Stimulated activated naive CD8-positive, alpha-beta T cell treated with anti-CD3 and anti-CD28 coated beads, Interleukin-15, Interleukin-2, amounts not matched to agents 100 U/mL and 50 U/mL, for 24 hours (primary cell): Measurements from ENCODE around the gene KAZALD1.
"Not testable (repeated sequence)": the region's sequence is repeated elsewhere in the genome, so short reads cannot be mapped to it uniquely, and the experiment has no call there.

Source experiments
- ATAC-seq: fragments of 150-1000 bp; cut with Tn5 transposase; one replicate; pipeline ENCODE4 v1.10.0; 2021
- DNase-seq: peaks from one replicate; pipeline ENCODE4 v3.0.0; 2021

Gene KAZALD1

GRCh38 chr10:101030496-101031127 lies 31.2 kb upstream of the KAZALD1 start:
- ATAC-seq (no peak), DNase-seq (no peak)

GRCh38 chr10:101031128-101031795 lies 30.5 kb upstream of the KAZALD1 start, which contains the start of the genes PDZD7 and SFXN3:
Gene PDZD7 (minus strand): TSS chr10:101031129. CDS start chr10:101030219, 910 bp downstream.
Gene SFXN3 (plus strand): TSS chr10:101031234. CDS start chr10:101034695, 3,461 bp downstream.
- ATAC-seq = peak; percentile 74
- peak; percentile 99 for DNase-seq

- peak; percentile 79 for DNase-seq
- ATAC-seq = peak; percentile 47
These were observed 29.8 kb upstream of the KAZALD1 start for GRCh38 chr10:101031796-101032636.

GRCh38 chr10:101032637-101033224 lies 29.1 kb upstream of the KAZALD1 start:
- peak; percentile 79 for ATAC-seq
- peak; percentile 70 for DNase-seq

GRCh38 chr10:101033276-101033675 lies 28.5 kb upstream of the KAZALD1 start:
- no peak for DNase-seq
- ATAC-seq = no peak

- not testable (repeated sequence) for ATAC-seq, DNase-seq
These were observed 27.4 kb upstream of the KAZALD1 start for GRCh38 chr10:101034404-101034803.

GRCh38 chr10:101035314-101035713 lies 26.5 kb upstream of the KAZALD1 start:
- DNase-seq (no peak), ATAC-seq (no peak)

- ATAC-seq = no peak
- DNase-seq = no peak
These were observed 25.7 kb upstream of the KAZALD1 start for GRCh38 chr10:101035916-101036702.

GRCh38 chr10:101036726-101037125 lies 25.1 kb upstream of the KAZALD1 start:
- no peak for DNase-seq
- no peak for ATAC-seq

- no peak for DNase-seq
- ATAC-seq = no peak
These were observed 23.3 kb upstream of the KAZALD1 start for GRCh38 chr10:101038484-101038883.

- DNase-seq (no peak), ATAC-seq (no peak)
These were observed 21.7 kb upstream of the KAZALD1 start for GRCh38 chr10:101040061-101040460.

- ATAC-seq (no peak), DNase-seq (no peak)
These were observed 20.9 kb upstream of the KAZALD1 start for GRCh38 chr10:101040851-101041250.

GRCh38 chr10:101041252-101041761 lies 20.5 kb upstream of the KAZALD1 start:
- ATAC-seq (peak; percentile 88), DNase-seq (peak; percentile 78)

- ATAC-seq = no peak
- no peak for DNase-seq
These were observed 19.7 kb upstream of the KAZALD1 start for GRCh38 chr10:101042118-101042517.

GRCh38 chr10:101042667-101043362 lies 19.0 kb upstream of the KAZALD1 start:
- peak; percentile 93 for DNase-seq
- peak; percentile 97 for ATAC-seq

GRCh38 chr10:101043363-101043707 lies 18.5 kb upstream of the KAZALD1 start:
- ATAC-seq = no peak
- no peak for DNase-seq

- no peak for ATAC-seq
- DNase-seq = no peak
These were observed 17.7 kb upstream of the KAZALD1 start for GRCh38 chr10:101044117-101044516.

GRCh38 chr10:101046332-101047238 lies 15.2 kb upstream of the KAZALD1 start:
- no peak for ATAC-seq

GRCh38 chr10:101047268-101047667 lies 14.5 kb upstream of the KAZALD1 start:
- DNase-seq (no peak), ATAC-seq (no peak)

More at GRCh38 chr10:101046332-101047238, 15.2 kb upstream of the KAZALD1 start:
- DNase-seq = no peak
